CD4-positive, alpha-beta T cell (primary cell): ENCODE measurements around the gene GALNT8. TPM values are rescaled to one million over a fixed set of nuclear protein-coding genes. Genes with fewer than 3 reads are reported as not detected.

Experiments
- ATAC-seq: fragments of 200-7000 bp; cut with Tn5 transposase; one replicate; pipeline ENCODE4 v1.10.0; 2022; ENCODE audit warnings: mild to moderate bottlenecking; ENCODE audit not compliant: poor library complexity
- CTCF ChIA-PET: fragments of 350-600 bp; sonication (Branson Sonifier 250); formaldehyde crosslinking; loops from one replicate; lab custom pipeline; 2021; ENCODE audit warnings: antibody characterized with exemption, inconsistent platforms; lab: Charles Lee
- POLR2A ChIA-PET: fragments of 350-600 bp; sonication (Branson Sonifier 250); formaldehyde crosslinking; loops from one replicate; lab custom pipeline; 2021; ENCODE audit warnings: antibody characterized with exemption, inconsistent platforms; lab: Charles Lee
- DNase-seq, 14 experiments: peaks; one replicate each; pipeline ENCODE4 v3.0.0-alpha.2; 2013 to 2020; ENCODE audit warnings: mixed read lengths in 2 of 14
- H3K27ac ChIP-seq, 2 donors: one replicate each; pipeline versions ENCODE4 v1.5.1 to v1.7.0; 2013; ENCODE audit warnings: low read length in 2 of 2, low read depth in 1 of 2, mild to moderate bottlenecking in 1 of 2
- H3K27me3 ChIP-seq, 2 experiments: 1 replicate in 1 of 2; 2 replicates in 1 of 2; pipeline versions ENCODE4 v1.6.1 to v1.7.0; 2013; ENCODE audit warnings: low read length in 2 of 2, control low read depth in 1 of 2, mild to moderate bottlenecking in 1 of 2, moderate library complexity in 1 of 2; ENCODE audit not compliant: insufficient read depth in 2 of 2, control insufficient read depth in 1 of 2
- H3K36me3 ChIP-seq: one replicate; pipeline ENCODE4 v1.6.1; 2013; ENCODE audit warnings: low read length, control low read depth; ENCODE audit not compliant: insufficient read depth
- H3K4me1 ChIP-seq: one replicate; pipeline ENCODE4 v1.6.1; 2013; ENCODE audit warnings: low read length, control low read depth; ENCODE audit not compliant: insufficient read depth
- H3K4me3 ChIP-seq: one replicate; pipeline ENCODE4 v1.5.1; 2013; ENCODE audit warnings: mild to moderate bottlenecking, low read length, moderate library complexity
- H3K9me3 ChIP-seq, 2 experiments: 1 replicate in 1 of 2; 2 replicates in 1 of 2; pipeline versions ENCODE4 v1.6.1 to v1.7.0; 2013; ENCODE audit warnings: low read length in 2 of 2, mild to moderate bottlenecking in 2 of 2, control low read depth in 1 of 2, moderate library complexity in 1 of 2; ENCODE audit not compliant: control insufficient read depth in 1 of 2, insufficient read depth in 1 of 2
- H3K27ac Mint-ChIP-seq: one replicate; pipeline ENCODE4 v1.8.0; 2020; ENCODE audit warnings: mixed read lengths
- H3K27me3 Mint-ChIP-seq: one replicate; pipeline ENCODE4 v1.8.0; 2021; ENCODE audit warnings: mixed read lengths
- H3K36me3 Mint-ChIP-seq: one replicate; pipeline ENCODE4 v1.8.0; 2021; ENCODE audit warnings: low read depth, mixed read lengths
- H3K4me1 Mint-ChIP-seq: one replicate; pipeline ENCODE4 v1.8.0; 2021; ENCODE audit warnings: low read depth, mixed read lengths
- H3K4me3 Mint-ChIP-seq: one replicate; pipeline ENCODE4 v1.8.0; 2020; ENCODE audit warnings: mild to moderate bottlenecking, mixed read lengths
- H3K9me3 Mint-ChIP-seq: one replicate; pipeline ENCODE4 v1.8.0; 2020; ENCODE audit warnings: mixed read lengths
- CTCF ChIP-seq: fragments of 200-600 bp; IDR thresholded peaks from one replicate; pipeline ENCODE4 v1.8.0; 2022; ENCODE audit warnings: antibody characterized with exemption, mild to moderate bottlenecking
- intact Hi-C, 2 experiments: fragments of 100-400 bp; cut with DNase I in 1 of 2; cut with micrococcal nuclease in 1 of 2; formaldehyde crosslinking; loops; one replicate each; pipeline versions ENCODE4 v1.15.1 to v1.9.0; 2023 to 2025; cut with DNase I, micrococcal nuclease
- total RNA-seq, 174 experiments: library from RNA in 2 of 174; stranded (reverse) in 2 of 174; gene quantifications; one replicate each; pipeline ENCODE4 v1.2.3 and lab custom pipeline; 2021 to 2026

GALNT8 gene
- total RNA-seq, 2 experiments from 2014 or later: 0.44 to 0.56 TPM

- Histone ChIP-seq H3K27ac (no peak overlapping the region), H3K4me3 (no peak overlapping the region), H3K27me3 (peaks cover 3 to 7% of the 10 kb centered on the region in 2 experiments), H3K4me1 (no peaks in the 10 kb centered on the region), H3K36me3 (no peaks in the 10 kb centered on the region), H3K9me3 (no peaks in the 10 kb centered on the region)
- intact Hi-C loops: no loop called here
- ChIA-PET CTCF (no interaction called here), POLR2A (no interaction called here)
- no peak for TF ChIP-seq CTCF
- ATAC-seq (no peak), DNase-seq (no peak)
- H3K4me1 Mint-ChIP-seq: no peaks in the 10 kb centered on the region
- H3K4me3 Mint-ChIP-seq: no peak overlapping the region
- no peak overlapping the region for H3K27ac Mint-ChIP-seq
- H3K9me3 Mint-ChIP-seq: no peaks in the 10 kb centered on the region
- peaks cover 18% of the 10 kb centered on the region for H3K27me3 Mint-ChIP-seq
- H3K36me3 Mint-ChIP-seq: no peaks in the 10 kb centered on the region
Observed at GRCh38 chr12:4794491-4794890, 74.3 kb downstream of the GALNT8 start.

GRCh38 chr12:4796216-4796615 lies 76.0 kb downstream of the GALNT8 start:
- Mint-ChIP-seq H3K4me3 (no peak overlapping the region), H3K27ac (no peak overlapping the region), H3K36me3 (no peaks in the 10 kb centered on the region), H3K4me1 (no peaks in the 10 kb centered on the region), H3K9me3 (no peaks in the 10 kb centered on the region), H3K27me3 (peaks cover 23% of the 10 kb centered on the region)
- CTCF ChIA-PET: no interaction called here
- H3K9me3 ChIP-seq: no peaks in the 10 kb centered on the region
- intact Hi-C loops: no loop called here
- H3K4me3 ChIP-seq: no peak overlapping the region
- H3K4me1 ChIP-seq: no peaks in the 10 kb centered on the region
- H3K36me3 ChIP-seq: no peaks in the 10 kb centered on the region
- POLR2A ChIA-PET: no interaction called here
- ATAC-seq (no peak), DNase-seq (no peak)
- H3K27ac ChIP-seq: no peak overlapping the region
- peaks cover 3 to 7% of the 10 kb centered on the region in 2 experiments for H3K27me3 ChIP-seq
- no peak for TF ChIP-seq CTCF

GRCh38 chr12:4796694-4797482 lies 76.7 kb downstream of the GALNT8 start:
- H3K9me3 ChIP-seq: no peaks in the 10 kb centered on the region
- POLR2A ChIA-PET: no interaction called here
- H3K4me1 Mint-ChIP-seq: no peaks in the 10 kb centered on the region
- H3K4me3 ChIP-seq: no peak overlapping the region
- TF ChIP-seq CTCF: no peak
- H3K27me3 ChIP-seq: peaks cover 3 to 7% of the 10 kb centered on the region in 2 experiments
- H3K27ac Mint-ChIP-seq: no peak overlapping the region
- no peaks in the 10 kb centered on the region for H3K9me3 Mint-ChIP-seq
- no peak overlapping the region for H3K4me3 Mint-ChIP-seq
- CTCF ChIA-PET: no interaction called here
- intact Hi-C loops: no loop called here
- peaks cover 26% of the 10 kb centered on the region for H3K27me3 Mint-ChIP-seq
- no peak for DNase-seq
- H3K36me3 ChIP-seq: no peaks in the 10 kb centered on the region
- no peaks in the 10 kb centered on the region for H3K36me3 Mint-ChIP-seq
- no peak overlapping the region for H3K27ac ChIP-seq
- H3K4me1 ChIP-seq: no peaks in the 10 kb centered on the region
- no peak for ATAC-seq
